K562 (cell line): ENCODE data around the gene B3GAT3. TPM values are rescaled to one million over a fixed set of nuclear protein-coding genes. Genes with fewer than 3 reads are reported as not detected.

Source experiments
- BCOR ChIP-seq: fragments of 450-650 bp; IDR thresholded peaks from 2 replicates; pipeline ENCODE4 v1.6.1; 2016
- BRCA1 ChIP-seq, 2 experiments: fragments of 450-650 bp in 1 of 2; sonication (generic) in 1 of 2; formaldehyde crosslinking in 1 of 2; IDR thresholded peaks; 2 replicates each; pipeline versions ENCODE4 v1.5.0 to v1.6.1; 2017 to 2020; ENCODE audit warnings: mild to moderate bottlenecking in 1 of 2, missing genetic modification reagents in 1 of 2
- CBX8 ChIP-seq: fragments of 200-600 bp; sonication (generic); IDR thresholded peaks from 2 replicates; pipeline ENCODE4 v1.6.1; 2012; ENCODE audit warnings: borderline replicate concordance, mixed run types, low read depth, mild to moderate bottlenecking, moderate library complexity, mixed read lengths, low read length, control low read depth, inconsistent platforms; ENCODE audit not compliant: poor library complexity, severe bottlenecking; ENCODE audit errors: extremely low read depth
- CREM ChIP-seq: IDR thresholded peaks from 2 replicates; pipeline ENCODE4 v1.6.1; 2014; ENCODE audit warnings: antibody characterized with exemption, low read depth
- KLF10 ChIP-seq: fragments of 250-450 bp; sonication (Bioruptor Pico); IDR thresholded peaks from 2 replicates; pipeline ENCODE4 v1.6.1; 2021; ENCODE audit warnings: matching md5 sums
- NCOA2 ChIP-seq, 2 experiments: fragments of 450-650 bp; IDR thresholded peaks; 2 replicates each; pipeline ENCODE4 v1.6.1; 2018; ENCODE audit warnings: mild to moderate bottlenecking in 2 of 2, moderate library complexity in 1 of 2; ENCODE audit not compliant: partially characterized antibody in 2 of 2
- OTX1 ChIP-seq: fragments of 450-650 bp; formaldehyde crosslinking; IDR thresholded peaks from 2 replicates; pipeline ENCODE4 v1.4.0; 2022; ENCODE audit warnings: mild to moderate bottlenecking
- PHF20 ChIP-seq: fragments of 450-650 bp; IDR thresholded peaks from 2 replicates; pipeline ENCODE4 v1.6.1; 2018; ENCODE audit not compliant: partially characterized antibody
- PURB ChIP-seq: sonication (generic); formaldehyde crosslinking; IDR thresholded peaks from 2 replicates; pipeline ENCODE4 v1.9.0; 2021; ENCODE audit warnings: low read depth, mild to moderate bottlenecking, missing genetic modification reagents
- STAG1 ChIP-seq: sonication (generic); formaldehyde crosslinking; IDR thresholded peaks from 2 replicates; pipeline ENCODE4 v1.5.0; 2020; ENCODE audit warnings: missing genetic modification reagents, borderline replicate concordance
- TAL1 ChIP-seq: fragments of 450-650 bp; IDR thresholded peaks from 2 replicates; pipeline ENCODE4 v1.6.1; 2016; ENCODE audit warnings: mild to moderate bottlenecking
- ZBTB7A ChIP-seq: IDR thresholded peaks from 2 replicates; pipeline ENCODE4 v1.6.1; 2011; ENCODE audit warnings: low read depth, mild to moderate bottlenecking, low read length, moderate library complexity, borderline replicate concordance; ENCODE audit not compliant: control insufficient read depth
- ZNF354B ChIP-seq: fragments of 250-450 bp; sonication (Bioruptor Pico); IDR thresholded peaks from 2 replicates; pipeline ENCODE4 v1.4.0; 2020
- ZNF717 ChIP-seq: fragments of 250-450 bp; sonication (Bioruptor Pico); IDR thresholded peaks from 2 replicates; pipeline ENCODE4 v1.5.0; 2021
- polyA plus RNA-seq, 8 experiments: library from polyadenylated mRNA; depleted of rRNA in 4 of 8; stranded (reverse) in 5 of 8; unstranded in 3 of 8; fragments of >200 nt; fragmentation: Nextera tagmentation in 2 of 8; fragmentation: Illumina TruSeq in 1 of 8; extraction: Ambion mirVana in 2 of 8; extraction: Trizol in 1 of 8; gene quantifications; 2 replicates each; pipeline versions ENCODE4 v1.2.1 to v1.2.3, GENCODE V29; 2011 to 2014; ENCODE audit warnings: inconsistent platforms in 1 of 8, missing spikeins in 1 of 8
- total RNA-seq, 7 experiments: library from RNA; depleted of rRNA in 6 of 7; stranded (reverse); fragments of >200 nt in 6 of 7; fragmentation: Illumina TruSeq in 2 of 7; extraction: Trizol in 2 of 7; gene quantifications; 2 replicates each; pipeline versions ENCODE4 v1.2.1 to v1.2.3, GENCODE V29; 2011 to 2021; ENCODE audit warnings: low replicate concordance in 1 of 7
- TF ChIP-seq, protein P1 (sequence below): fragments of 250-450 bp; sonication (Bioruptor Pico); IDR thresholded peaks from 2 replicates; pipeline ENCODE4 v1.8.0; 2021; ENCODE audit warnings: borderline replicate concordance, mild to moderate bottlenecking, moderate library complexity; ENCODE audit not compliant: poor library complexity, severe bottlenecking
- TF ChIP-seq, protein P2 (sequence below), 2 experiments: IDR thresholded peaks; 2 replicates each; pipeline ENCODE4 v1.6.1; 2011; ENCODE audit warnings: borderline replicate concordance in 1 of 2, control low read depth in 1 of 2, low read depth in 1 of 2, low read length in 1 of 2, mild to moderate bottlenecking in 1 of 2, mixed read lengths in 1 of 2, moderate library complexity in 1 of 2; ENCODE audit not compliant: insufficient read depth in 1 of 2, insufficient read length in 1 of 2, poor library complexity in 1 of 2, severe bottlenecking in 1 of 2; ENCODE audit errors: extremely low read depth in 1 of 2
- TF ChIP-seq, protein P3 (sequence below): fragments of 450-650 bp; IDR thresholded peaks from 2 replicates; pipeline ENCODE4 v1.6.1; 2018; ENCODE audit warnings: mild to moderate bottlenecking, low read depth; ENCODE audit not compliant: partially characterized antibody

B3GAT3 gene
- total and polyA plus RNA-seq, 9 of the 15 experiments (the other 6 are each of a cell fraction or from before 2014, with no cell fraction given): 0.30 to 64.0 (median 21.4) TPM

DNA sequence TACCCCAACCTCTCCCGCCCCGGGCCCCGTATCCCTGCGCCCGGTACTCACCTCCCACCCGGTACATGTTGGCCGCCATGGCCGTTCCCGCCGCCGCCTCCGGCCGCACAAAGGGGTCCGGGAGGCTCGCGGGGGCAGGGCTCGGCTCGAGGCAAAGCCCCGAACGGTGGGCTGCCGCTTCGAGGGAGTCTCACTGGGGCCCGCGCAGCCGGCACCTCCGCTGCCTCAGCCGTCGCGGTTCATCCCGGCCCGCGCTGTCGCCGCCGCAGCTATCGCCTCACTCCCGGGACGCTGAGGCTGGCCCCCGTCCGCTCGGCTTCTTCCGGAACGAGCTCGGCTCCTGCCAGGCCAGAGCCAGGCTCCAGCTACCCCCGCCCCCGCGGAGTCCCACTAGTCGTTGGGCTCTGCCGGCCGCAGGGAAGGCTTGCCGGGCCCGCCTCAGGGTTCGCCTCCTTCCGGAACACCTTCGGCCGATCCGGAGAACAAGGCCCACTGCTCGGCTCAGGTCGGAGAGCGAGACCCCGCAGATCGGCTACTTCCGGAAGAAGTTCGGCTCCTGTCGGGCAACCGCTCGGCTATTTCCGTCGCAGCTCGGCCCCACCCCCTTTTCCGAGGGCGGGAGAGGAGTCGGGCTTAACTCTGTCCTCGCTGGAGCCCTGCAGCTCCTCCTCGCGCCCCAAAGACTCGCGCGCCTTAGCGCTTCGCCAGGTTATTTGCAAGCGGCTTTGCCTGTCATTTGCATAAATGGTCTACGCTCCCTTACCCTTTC lies 20.2 kb downstream of the B3GAT3 start, which contains the start of gene MTA2 (continued):
- TF ChIP-seq OTX1 (CRISPR knock-in tag): no peak
- TF ChIP-seq NCOA2 (IDR thresholded peaks at IDR 0.05; ENCODE audit: partially characterized antibody in 2 of 2): no peak
- no peak for TF ChIP-seq TAL1
- 0 out of 2 replicates have a peak, but pooled peaks have one; percentile 7 for TF ChIP-seq CREM
- TF ChIP-seq CBX8: no peak
- TF ChIP-seq ZNF354B: no peak
- TF ChIP-seq, protein P1, sequence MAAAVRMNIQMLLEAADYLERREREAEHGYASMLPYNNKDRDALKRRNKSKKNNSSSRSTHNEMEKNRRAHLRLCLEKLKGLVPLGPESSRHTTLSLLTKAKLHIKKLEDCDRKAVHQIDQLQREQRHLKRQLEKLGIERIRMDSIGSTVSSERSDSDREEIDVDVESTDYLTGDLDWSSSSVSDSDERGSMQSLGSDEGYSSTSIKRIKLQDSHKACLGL (CRISPR knock-in tag): no peak
- TF ChIP-seq BCOR: no peak
- peak; percentile 36 for TF ChIP-seq PHF20
- TF ChIP-seq PURB (CRISPR knock-in tag): no peak
- TF ChIP-seq KLF10 (CRISPR knock-in tag): no peak
- no peak for TF ChIP-seq STAG1 (CRISPR knock-in tag)
- TF ChIP-seq, protein P2, sequence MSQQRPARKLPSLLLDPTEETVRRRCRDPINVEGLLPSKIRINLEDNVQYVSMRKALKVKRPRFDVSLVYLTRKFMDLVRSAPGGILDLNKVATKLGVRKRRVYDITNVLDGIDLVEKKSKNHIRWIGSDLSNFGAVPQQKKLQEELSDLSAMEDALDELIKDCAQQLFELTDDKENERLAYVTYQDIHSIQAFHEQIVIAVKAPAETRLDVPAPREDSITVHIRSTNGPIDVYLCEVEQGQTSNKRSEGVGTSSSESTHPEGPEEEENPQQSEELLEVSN (IDR thresholded peaks at IDR 0.05; ENCODE audit: borderline replicate concordance in 1 of 2, extremely low read depth in 1 of 2, insufficient read depth in 1 of 2, insufficient read length in 1 of 2, low read depth in 1 of 2, low read length in 1 of 2, poor library complexity in 1 of 2, severe bottlenecking in 1 of 2): peak in 1 of 2 experiments; percentile 35
- no peak for TF ChIP-seq ZNF717 (CRISPR knock-in tag)
- TF ChIP-seq BRCA1 (IDR thresholded peaks at IDR 0.05): no peak
- TF ChIP-seq BRCA1 (CRISPR knock-in tag; IDR thresholded peaks at IDR 0.05): no peak
- TF ChIP-seq, protein P3, sequence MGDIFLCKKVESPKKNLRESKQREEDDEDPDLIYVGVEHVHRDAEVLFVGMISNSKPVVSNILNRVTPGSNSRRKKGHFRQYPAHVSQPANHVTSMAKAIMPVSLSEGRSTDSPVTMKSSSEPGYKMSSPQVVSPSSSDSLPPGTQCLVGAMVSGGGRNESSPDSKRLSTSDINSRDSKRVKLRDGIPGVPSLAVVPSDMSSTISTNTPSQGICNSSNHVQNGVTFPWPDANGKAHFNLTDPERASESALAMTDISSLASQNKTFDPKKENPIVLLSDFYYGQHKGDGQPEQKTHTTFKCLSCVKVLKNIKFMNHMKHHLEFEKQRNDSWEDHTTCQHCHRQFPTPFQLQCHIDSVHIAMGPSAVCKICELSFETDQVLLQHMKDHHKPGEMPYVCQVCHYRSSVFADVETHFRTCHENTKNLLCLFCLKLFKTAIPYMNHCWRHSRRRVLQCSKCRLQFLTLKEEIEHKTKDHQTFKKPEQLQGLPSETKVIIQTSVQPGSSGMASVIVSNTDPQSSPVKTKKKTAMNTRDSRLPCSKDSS: no peak
- no peak for TF ChIP-seq ZBTB7A
